WERI-Rb-1 (cell line): Measurements from ENCODE around the gene ZNF146.

Experiments used
- DNase-seq: peaks from one replicate; pipeline ENCODE4 v3.0.0-alpha.2; 2020
- H3K27ac ChIP-seq: fragments of 250-450 bp; sonication (Bioruptor Pico); 2 replicates; pipeline ENCODE4 v1.5.1; 2020; ENCODE audit warnings: mild to moderate bottlenecking, moderate library complexity
- H3K27me3 ChIP-seq: fragments of 250-450 bp; sonication (Bioruptor Pico); 2 replicates; pipeline ENCODE4 v1.5.1; 2021; ENCODE audit warnings: mild to moderate bottlenecking, low read depth, moderate library complexity; ENCODE audit not compliant: insufficient read depth, severe bottlenecking
- H3K36me3 ChIP-seq: fragments of 250-450 bp; sonication (Bioruptor Pico); 2 replicates; pipeline ENCODE4 v1.5.1; 2020; ENCODE audit warnings: mild to moderate bottlenecking, moderate library complexity
- H3K4me3 ChIP-seq: 2 replicates; pipeline ENCODE4 v1.5.1; 2011; ENCODE audit warnings: low read depth, mild to moderate bottlenecking, control low read depth, low read length
- H3K9me3 ChIP-seq: fragments of 250-450 bp; sonication (Bioruptor Pico); 2 replicates; pipeline ENCODE4 v1.5.1; 2021; ENCODE audit warnings: mild to moderate bottlenecking, moderate library complexity; ENCODE audit not compliant: severe bottlenecking
- TF ChIP-seq, protein P1 (sequence below): IDR thresholded peaks from 2 replicates; pipeline ENCODE4 v1.5.1; 2011; ENCODE audit warnings: low read depth, mild to moderate bottlenecking, control low read depth, inconsistent platforms, low read length

ZNF146 gene

DNA sequence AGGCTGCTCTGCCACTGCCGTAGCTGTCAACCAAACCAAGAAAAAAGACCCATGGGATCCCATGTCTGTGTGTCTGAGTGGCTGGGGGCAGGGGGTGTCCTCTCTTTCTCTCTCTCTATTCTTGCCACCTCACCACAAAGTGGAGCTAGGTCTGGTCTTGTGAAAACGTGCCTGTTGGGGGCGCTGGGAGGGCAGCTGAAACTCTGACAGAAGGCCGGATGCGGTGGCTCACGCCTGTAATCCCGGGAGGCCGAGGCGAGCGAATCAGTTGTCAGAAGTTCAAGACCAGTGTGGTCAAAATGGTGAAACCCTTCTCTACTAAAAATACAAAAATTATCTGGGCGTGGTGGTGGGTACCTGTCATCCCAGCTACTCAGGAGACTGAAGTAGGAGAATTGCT lies 29.2 kb downstream of the ZNF146 start:
- Histone ChIP-seq H3K4me3 (no peak overlapping the region), H3K27me3 (no peaks in the 10 kb centered on the region), H3K9me3 (peaks cover 8% of the 10 kb centered on the region), H3K36me3 (peaks cover 7% of the 10 kb centered on the region), H3K27ac (no peak overlapping the region)
- TF ChIP-seq, protein P1, sequence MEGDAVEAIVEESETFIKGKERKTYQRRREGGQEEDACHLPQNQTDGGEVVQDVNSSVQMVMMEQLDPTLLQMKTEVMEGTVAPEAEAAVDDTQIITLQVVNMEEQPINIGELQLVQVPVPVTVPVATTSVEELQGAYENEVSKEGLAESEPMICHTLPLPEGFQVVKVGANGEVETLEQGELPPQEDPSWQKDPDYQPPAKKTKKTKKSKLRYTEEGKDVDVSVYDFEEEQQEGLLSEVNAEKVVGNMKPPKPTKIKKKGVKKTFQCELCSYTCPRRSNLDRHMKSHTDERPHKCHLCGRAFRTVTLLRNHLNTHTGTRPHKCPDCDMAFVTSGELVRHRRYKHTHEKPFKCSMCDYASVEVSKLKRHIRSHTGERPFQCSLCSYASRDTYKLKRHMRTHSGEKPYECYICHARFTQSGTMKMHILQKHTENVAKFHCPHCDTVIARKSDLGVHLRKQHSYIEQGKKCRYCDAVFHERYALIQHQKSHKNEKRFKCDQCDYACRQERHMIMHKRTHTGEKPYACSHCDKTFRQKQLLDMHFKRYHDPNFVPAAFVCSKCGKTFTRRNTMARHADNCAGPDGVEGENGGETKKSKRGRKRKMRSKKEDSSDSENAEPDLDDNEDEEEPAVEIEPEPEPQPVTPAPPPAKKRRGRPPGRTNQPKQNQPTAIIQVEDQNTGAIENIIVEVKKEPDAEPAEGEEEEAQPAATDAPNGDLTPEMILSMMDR = no peak
- DNase-seq = no peak

DNA sequence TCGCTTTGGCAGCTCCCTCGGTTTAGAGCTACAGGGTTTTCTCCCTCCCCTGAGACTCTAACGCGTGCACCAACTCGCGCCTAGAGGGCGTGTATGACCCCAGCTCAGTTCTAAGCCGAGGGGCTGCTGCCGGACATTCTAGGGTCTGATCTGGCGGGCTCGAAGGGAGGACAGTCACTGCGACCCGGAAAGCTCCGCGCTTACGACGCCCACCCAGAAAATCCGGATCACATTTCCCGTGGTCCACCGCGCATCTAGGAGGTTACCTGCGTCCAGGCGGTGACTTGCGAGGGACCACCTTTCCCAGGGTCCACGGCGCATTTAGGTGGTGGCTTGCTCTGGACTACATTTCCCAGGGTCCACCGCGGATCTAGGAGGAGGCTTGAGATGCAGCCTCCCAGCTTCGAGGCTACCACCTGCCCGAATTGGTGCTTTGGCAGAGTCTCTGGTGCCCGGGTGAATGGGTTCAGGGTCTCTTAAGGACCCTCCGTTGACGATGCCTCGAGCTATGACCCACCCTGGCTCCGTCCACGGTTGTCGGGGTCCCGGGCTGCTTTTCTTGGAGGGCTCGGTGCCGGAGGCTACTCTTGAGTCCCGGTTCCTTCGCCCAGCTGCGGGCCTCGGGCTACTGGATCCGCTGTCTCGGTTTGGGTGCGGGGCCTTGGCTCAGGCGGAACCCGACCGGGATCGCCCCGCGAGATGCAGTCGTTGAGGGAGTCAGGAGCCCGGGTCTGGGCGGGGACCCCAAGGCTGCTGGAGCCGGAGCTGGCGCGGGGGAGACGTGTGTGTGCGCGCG lies 30.5 kb downstream of the ZNF146 start:
- no peak overlapping the region for H3K27ac ChIP-seq
- H3K36me3 ChIP-seq = no peaks in the 10 kb centered on the region
- no peak overlapping the region for H3K4me3 ChIP-seq
- DNase-seq = no peak
- TF ChIP-seq, protein P1 = no peak
- peaks cover 8% of the 10 kb centered on the region for H3K9me3 ChIP-seq
- no peaks in the 10 kb centered on the region for H3K27me3 ChIP-seq

DNA sequence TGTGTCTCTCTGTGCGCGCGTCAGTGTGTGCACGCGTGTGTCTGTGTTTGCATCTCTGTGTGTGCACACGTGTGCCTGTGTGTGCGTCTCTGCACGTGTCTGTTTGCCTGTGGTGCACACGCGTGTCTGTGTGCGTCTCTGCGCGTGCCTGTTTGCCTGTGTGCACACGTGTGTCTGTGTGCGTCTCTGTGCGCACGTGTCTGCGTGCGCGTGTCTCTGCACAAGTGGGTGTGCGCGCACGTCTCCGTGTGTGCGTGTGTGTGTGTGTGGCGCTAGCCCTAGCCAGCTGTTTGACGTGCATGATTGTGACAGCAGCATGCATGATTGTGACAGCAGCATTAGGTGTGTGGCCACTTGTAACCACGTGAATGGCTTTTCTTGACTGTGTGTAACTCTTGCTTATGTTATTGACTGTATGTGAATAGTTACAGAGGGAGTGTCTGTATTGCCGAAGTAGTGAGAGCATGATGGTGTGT lies 31.1 kb downstream of the ZNF146 start:
- Histone ChIP-seq H3K27ac (no peak overlapping the region), H3K27me3 (no peaks in the 10 kb centered on the region), H3K36me3 (no peaks in the 10 kb centered on the region), H3K4me3 (no peak overlapping the region), H3K9me3 (peaks cover 8% of the 10 kb centered on the region)
- no peak for DNase-seq
- TF ChIP-seq, protein P1 = no peak

DNA sequence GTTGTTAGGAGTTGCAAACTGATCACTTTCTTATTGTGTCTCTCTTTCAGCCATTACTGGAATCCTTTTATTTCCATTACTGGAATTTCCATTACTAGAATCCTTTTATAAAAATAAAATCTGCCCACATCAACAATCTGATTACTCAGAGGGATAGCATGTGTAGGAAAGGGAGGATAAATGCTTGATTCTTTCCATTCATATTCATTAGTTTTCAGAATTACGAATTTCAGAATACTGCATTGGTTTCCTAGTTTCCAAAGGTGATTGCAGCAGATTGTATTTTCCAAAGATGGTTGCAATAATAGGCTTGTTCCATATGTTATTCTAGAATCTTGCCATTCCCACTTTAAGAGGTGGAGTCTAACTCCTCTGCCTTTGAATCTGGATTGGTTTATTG lies 37.1 kb downstream of the ZNF146 start:
- H3K4me3 ChIP-seq = no peak overlapping the region
- no peaks in the 10 kb centered on the region for H3K36me3 ChIP-seq
- DNase-seq = no peak
- TF ChIP-seq, protein P1 = no peak
- no peak overlapping the region for H3K27ac ChIP-seq
- H3K27me3 ChIP-seq = no peaks in the 10 kb centered on the region
- H3K9me3 ChIP-seq = no peaks in the 10 kb centered on the region

DNA sequence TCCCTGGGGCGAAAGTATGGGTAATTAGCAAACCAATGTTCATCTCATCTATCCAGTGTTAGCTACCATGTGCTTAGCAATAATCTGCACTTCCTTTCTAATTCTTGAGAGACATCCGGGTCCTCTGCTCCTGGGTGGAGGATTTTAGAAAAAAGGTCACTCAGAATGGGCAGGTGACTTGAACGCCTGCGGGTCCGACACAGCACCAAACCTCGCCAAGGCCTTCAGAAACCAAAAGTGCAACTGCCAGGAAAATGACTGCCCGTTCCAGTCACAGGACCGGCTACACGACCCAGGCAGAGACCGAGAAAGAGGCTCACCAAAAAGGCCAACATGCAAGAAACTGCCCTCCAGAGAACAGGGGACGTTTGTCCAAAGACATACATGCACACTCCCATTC lies 39.9 kb downstream of the ZNF146 start:
- no peak overlapping the region for H3K4me3 ChIP-seq
- TF ChIP-seq, protein P1 = no peak
- DNase-seq = no peak
- H3K27me3 ChIP-seq = no peaks in the 10 kb centered on the region
- no peaks in the 10 kb centered on the region for H3K36me3 ChIP-seq
- no peak overlapping the region for H3K27ac ChIP-seq
- H3K9me3 ChIP-seq = no peaks in the 10 kb centered on the region

DNA sequence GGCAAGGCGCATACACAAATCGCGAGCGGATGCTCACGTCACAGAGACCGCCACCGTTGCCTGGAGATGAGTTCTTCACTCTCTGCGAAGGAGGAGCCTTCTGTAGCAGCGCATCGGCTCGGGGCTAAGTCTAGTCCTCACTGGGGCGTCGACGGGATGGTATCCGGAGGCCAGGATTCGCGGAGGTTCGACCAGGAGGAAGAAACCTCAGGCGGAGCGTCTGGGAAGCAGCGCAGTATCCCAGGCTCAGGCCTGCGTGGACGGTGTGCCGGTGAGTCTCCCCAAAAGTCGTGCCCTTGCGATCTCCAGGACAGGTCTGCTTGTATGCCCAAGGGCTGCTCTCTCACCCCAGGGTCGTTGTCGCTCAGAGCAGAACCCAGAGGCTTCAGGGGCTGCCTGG lies 40.4 kb downstream of the ZNF146 start:
- TF ChIP-seq, protein P1 = no peak
- Histone ChIP-seq H3K27me3 (no peaks in the 10 kb centered on the region), H3K36me3 (no peaks in the 10 kb centered on the region), H3K27ac (no peak overlapping the region), H3K4me3 (no peak overlapping the region), H3K9me3 (no peaks in the 10 kb centered on the region)
- DNase-seq = no peak
